Activated CD4-positive, alpha-beta T cell treated with anti-CD3 and anti-CD28 coated beads for 1 hour (primary cell): Measurements from ENCODE around the gene LASP1.

Source experiments
- DNase-seq: peaks from one replicate; pipeline ENCODE4 v3.0.0-alpha.2; 2020

Gene LASP1

DNA sequence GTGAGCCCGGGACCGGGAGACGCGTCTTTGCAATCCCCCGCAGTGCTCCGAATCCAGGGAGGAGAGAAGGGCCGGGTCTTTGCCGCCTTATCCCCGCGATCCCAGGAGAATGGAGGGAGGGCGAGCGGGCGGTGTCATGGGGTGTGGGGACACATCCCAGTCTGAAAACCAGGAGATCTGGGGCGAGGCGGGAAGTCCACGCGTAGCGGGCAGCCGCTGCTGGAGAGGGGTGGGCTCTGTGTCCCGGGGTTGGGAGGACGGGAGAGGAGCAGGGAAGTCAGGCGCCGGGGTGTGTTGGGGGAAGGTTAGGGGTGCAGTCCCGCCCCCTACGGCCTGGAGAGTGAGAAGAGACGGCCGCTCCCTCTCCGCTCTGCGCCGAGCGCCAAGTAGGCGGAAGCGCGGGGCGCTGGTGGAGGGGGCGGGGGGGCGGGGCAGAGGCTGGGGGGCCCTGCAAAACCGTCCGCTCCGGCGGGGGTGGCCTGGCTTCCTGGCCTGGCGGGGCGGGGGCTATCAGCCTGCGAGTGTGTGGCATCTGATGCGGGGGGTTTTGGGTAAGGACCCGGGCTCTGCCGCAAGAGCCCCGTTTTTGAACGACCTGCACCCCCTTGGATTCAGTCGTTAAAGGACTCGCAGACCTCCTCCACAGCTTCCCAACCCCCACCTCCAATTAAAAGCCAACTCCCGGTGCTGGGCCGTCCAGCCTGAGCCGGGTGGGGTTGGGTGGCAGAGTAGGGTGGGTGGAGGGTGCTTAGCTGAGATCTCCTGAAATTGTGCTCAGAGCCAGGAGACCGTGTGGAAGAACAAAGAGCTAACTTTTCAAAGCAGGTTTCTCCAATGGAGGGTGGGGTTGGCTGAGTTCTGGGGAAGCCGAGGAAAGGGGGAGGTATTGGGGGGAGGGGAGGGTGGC lies 654 bp downstream of the LASP1 start:
- DNase-seq: peak; percentile 52

GRCh38 chr17:38871247-38872015 lies 1.6 kb downstream of the LASP1 start:
- DNase-seq: peak; percentile 64

DNA sequence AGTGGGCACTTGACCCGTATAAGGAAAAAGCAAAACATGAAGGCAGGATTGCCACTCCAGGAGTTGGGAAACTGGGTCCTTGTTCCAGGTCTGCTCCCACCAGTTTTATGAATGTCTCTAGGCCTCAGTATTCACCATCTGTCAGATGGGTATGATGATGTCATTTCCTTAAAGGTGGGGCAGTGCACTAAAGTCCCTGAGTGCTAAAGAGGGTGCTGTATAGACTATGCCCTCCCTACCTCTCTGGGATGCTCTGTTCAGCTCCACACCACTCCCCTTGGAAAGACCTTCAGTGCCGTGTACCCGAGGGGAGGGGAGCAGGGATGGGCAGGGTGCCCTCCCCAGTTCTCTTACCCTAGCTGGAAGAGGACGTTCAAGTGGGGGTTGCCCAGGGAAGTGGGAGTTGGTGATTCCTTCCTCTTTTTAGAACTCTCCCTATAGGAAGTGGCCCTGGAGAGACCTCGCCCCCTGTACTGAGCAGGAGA lies 2.2 kb downstream of the LASP1 start:
- no peak for DNase-seq

- no peak for DNase-seq
Measured at GRCh38 chr17:38872671-38873385, 3.0 kb downstream of the LASP1 start.

DNA sequence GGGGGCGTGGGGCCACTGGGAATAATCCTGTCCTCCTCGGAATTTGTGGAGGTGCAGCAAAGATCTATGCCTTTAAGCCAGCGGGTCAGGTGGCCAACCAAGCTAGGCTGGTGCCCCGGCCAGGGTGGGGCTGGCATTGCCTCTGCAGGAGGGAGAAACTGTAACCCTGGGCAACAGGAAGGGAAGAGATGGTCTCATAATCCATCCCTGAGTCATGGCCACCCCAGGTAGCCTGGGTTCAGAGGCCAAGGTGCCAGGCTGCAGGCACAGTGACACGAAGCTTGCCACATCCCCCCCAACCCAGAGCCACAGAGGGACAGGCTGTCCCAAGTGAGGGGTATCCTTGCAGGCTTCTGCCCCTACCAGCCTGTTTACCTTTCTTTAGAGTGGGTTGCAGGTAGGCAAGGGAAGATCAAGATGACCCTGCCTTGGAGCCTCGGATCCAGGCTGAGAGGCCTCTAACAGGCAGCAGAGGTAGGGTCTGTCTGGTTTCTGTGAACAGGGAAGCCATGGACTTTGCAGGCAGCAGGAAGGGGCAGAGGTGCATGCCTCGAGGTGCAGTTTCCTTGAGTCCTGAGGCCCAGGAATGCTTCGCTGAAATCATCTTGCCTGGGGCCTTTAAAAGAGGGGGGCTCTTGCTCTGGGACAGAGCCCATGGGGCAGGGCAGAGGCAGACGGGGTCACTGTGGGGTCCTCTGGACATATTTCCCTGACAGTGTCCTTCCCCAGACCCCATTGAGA lies 4.0 kb downstream of the LASP1 start:
- DNase-seq: no peak

DNA sequence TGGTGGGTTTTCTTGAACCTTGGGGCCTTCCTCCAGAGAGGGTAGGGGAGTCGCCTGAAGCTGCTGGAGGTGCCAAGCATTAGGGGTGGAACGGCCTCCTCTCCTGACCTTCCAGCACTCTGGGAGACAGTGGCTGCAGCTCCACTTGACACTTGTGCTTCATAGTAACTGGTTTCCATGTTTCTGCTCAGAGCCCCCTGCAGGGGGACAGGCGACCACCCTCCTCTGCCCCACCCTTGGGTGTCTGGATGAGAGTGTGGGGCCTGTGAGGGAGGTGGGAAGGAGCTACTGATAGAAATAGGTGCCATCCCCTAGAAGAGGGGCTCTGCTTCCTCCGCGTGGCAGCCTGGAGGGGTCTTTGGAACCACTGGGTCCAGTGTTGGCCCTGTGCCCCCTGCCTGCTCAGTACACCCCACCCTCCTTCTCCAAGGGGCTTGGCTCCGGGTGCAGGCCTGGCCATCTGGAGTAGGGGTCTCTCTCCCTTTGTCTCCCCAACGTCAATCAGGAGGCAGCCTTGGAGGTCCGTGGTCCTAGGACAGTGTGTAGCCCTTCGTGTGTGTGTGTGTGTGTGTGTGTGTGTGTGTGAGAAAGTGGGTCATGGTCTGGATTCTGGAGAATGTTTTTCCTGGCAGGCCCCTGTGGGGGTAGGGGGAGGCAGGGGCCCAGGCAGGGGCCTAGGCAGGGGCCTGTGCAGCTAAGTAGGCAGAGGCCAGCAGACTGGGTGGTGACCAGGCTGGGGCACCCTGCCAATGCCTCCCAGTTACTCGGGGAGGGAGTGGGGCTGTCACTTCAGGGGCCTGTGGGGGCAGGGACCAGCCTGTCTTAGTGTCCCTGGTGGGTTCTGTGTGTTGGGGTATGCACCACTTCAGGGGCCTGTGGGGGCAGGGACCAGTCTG lies 4.9 kb downstream of the LASP1 start:
- no peak for DNase-seq

- DNase-seq: no peak
Measured at GRCh38 chr17:38875477-38876075, 5.7 kb downstream of the LASP1 start.

GRCh38 chr17:38877130-38877851 lies 7.4 kb downstream of the LASP1 start:
- DNase-seq: no peak

DNA sequence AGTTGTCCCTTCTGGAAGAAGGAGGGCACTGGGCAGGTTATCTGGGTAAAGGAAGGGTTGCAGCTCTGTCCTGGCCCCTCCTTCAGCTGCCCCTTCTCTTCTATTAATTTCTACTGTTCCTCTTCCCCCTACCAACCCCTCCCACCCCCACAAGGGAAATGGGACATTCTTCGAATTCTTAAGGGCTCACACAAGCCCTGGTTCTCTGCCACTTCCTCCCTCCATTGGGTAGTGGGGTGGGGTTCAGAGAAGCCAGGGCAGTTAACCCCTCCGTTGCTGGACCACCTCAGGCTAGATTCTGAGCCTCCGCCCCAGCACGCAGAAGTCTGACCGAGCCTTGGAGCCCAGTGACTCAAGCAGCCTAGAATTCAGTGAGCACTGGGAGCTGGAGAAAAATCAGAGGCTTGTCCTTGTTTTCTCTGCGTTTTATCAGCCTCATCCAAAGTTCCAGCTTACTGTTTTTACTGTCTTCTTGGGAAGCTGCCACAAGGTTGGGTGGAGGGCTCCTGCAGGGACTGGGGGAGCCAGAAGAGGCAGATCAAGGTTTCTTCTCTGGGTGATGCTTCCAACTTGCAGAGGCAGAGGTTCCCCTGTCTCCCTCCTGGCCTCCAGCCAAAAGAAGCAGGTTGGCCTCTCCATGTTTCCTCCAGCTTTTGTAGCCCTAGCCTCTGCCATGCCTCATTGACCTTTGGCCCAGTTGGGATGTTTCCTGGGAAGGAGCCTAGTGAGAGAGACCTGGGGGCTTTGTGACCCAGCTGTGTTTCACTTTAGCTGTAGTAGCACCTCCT lies 10.2 kb downstream of the LASP1 start:
- no peak for DNase-seq

- no peak for DNase-seq
Measured at GRCh38 chr17:38881600-38882191, 11.8 kb downstream of the LASP1 start.

GRCh38 chr17:38882870-38883269 lies 13.0 kb downstream of the LASP1 start:
- DNase-seq: no peak

GRCh38 chr17:38883592-38884526 lies 14.0 kb downstream of the LASP1 start:
- no peak for DNase-seq

GRCh38 chr17:38885044-38885727 lies 15.3 kb downstream of the LASP1 start:
- no peak for DNase-seq

GRCh38 chr17:38885728-38886642 lies 16.1 kb downstream of the LASP1 start:
- DNase-seq: no peak

GRCh38 chr17:38886643-38887010 lies 16.8 kb downstream of the LASP1 start:
- DNase-seq: no peak

GRCh38 chr17:38888842-38889241 lies 19.0 kb downstream of the LASP1 start:
- DNase-seq: no peak
